BJ (cell line): ENCODE data around the gene WWOX. TPM values are rescaled to one million over a fixed set of nuclear protein-coding genes. Genes with fewer than 3 reads are reported as not detected.

Experiments used
- CTCF ChIA-PET: fragments of 350-600 bp; formaldehyde crosslinking; extraction: SDS; loops from one replicate; lab custom pipeline; 2021; ENCODE audit warnings: antibody characterized with exemption, inconsistent platforms; lab: Yijun Ruan, JAX
- POLR2A ChIA-PET: fragments of 300-600 bp; sonication (Branson Sonifier 250); formaldehyde crosslinking; extraction: SDS; loops from one replicate; lab custom pipeline; 2021; ENCODE audit warnings: antibody characterized with exemption; lab: Charles Lee
- DNase-seq: peaks from one replicate; pipeline ENCODE4 v3.0.0-alpha.2; 2011; ENCODE audit warnings: low read depth
- H3K27me3 ChIP-seq: 2 replicates; pipeline ENCODE4 v1.6.0; 2011; ENCODE audit warnings: low read length; ENCODE audit not compliant: control insufficient read depth, insufficient read depth
- H3K36me3 ChIP-seq: 2 replicates; pipeline ENCODE4 v1.5.1; 2011; ENCODE audit warnings: low read length; ENCODE audit not compliant: control insufficient read depth, insufficient read depth
- H3K4me3 ChIP-seq: 2 replicates; pipeline ENCODE4 v1.5.1; 2011; ENCODE audit warnings: low read depth, mild to moderate bottlenecking, control low read depth, low read length
- CTCF ChIP-seq: IDR thresholded peaks from 2 replicates; pipeline ENCODE4 v1.5.1; 2011; ENCODE audit warnings: low read depth, mild to moderate bottlenecking, control low read depth, inconsistent platforms, low read length, moderate library complexity; ENCODE audit not compliant: insufficient read depth
- polyA plus RNA-seq: library from polyadenylated mRNA; depleted of rRNA; stranded (reverse); fragments of >200 nt; gene quantifications from 2 replicates; pipeline ENCODE4 v1.2.3, GENCODE V29; 2011

WWOX gene
- polyA plus RNA-seq, 1 experiment: 3.1 TPM

GRCh38 chr16:78794581-78795250 lies 695.3 kb downstream of the WWOX start:
- ChIA-PET POLR2A (no interaction called here), CTCF (no interaction called here)
- no peak for TF ChIP-seq CTCF
- no peak for DNase-seq
- no peak overlapping the region for H3K4me3 ChIP-seq
- no peaks in the 10 kb centered on the region for H3K27me3 ChIP-seq
- H3K36me3 ChIP-seq: no peaks in the 10 kb centered on the region

GRCh38 chr16:78795433-78795832 lies 696.0 kb downstream of the WWOX start:
- CTCF ChIA-PET: no interaction called here
- Histone ChIP-seq H3K27me3 (no peaks in the 10 kb centered on the region), H3K36me3 (no peaks in the 10 kb centered on the region), H3K4me3 (no peak overlapping the region)
- no peak for TF ChIP-seq CTCF
- no peak for DNase-seq
- POLR2A ChIA-PET: no interaction called here

GRCh38 chr16:78796221-78796866 lies 696.9 kb downstream of the WWOX start:
- POLR2A ChIA-PET: no interaction called here
- no peak for DNase-seq
- CTCF ChIA-PET: no interaction called here
- no peak for TF ChIP-seq CTCF
- Histone ChIP-seq H3K4me3 (no peak overlapping the region), H3K27me3 (no peaks in the 10 kb centered on the region), H3K36me3 (no peaks in the 10 kb centered on the region)

- ChIA-PET CTCF (no interaction called here), POLR2A (no interaction called here)
- H3K36me3 ChIP-seq: no peaks in the 10 kb centered on the region
- H3K4me3 ChIP-seq: no peak overlapping the region
- no peak for DNase-seq
- no peak for TF ChIP-seq CTCF
- no peaks in the 10 kb centered on the region for H3K27me3 ChIP-seq
These were observed 700.0 kb downstream of the WWOX start for GRCh38 chr16:78799429-78799828.

- CTCF ChIA-PET: no interaction called here
These were observed 701.1 kb downstream of the WWOX start for GRCh38 chr16:78800523-78800922.

More at GRCh38 chr16:78800523-78800922, 701.1 kb downstream of the WWOX start:
- DNase-seq: no peak
- POLR2A ChIA-PET: no interaction called here
- Histone ChIP-seq H3K27me3 (no peaks in the 10 kb centered on the region), H3K36me3 (no peaks in the 10 kb centered on the region), H3K4me3 (no peak overlapping the region)
- no peak for TF ChIP-seq CTCF
